Astrocyte (in vitro differentiated cells and primary cell): ENCODE data around the gene SRRT. TPM values are rescaled to one million over a fixed set of nuclear protein-coding genes. Genes with fewer than 3 reads are reported as not detected.

Experiments used
- DNase-seq: peaks from one replicate; pipeline ENCODE4 v3.0.0-alpha.2; 2010; ENCODE audit warnings: low read depth
- FAIRE-seq: peaks from 2 replicates; lab custom pipeline; 2011; peaks lifted over from hg19 to GRCh38; lab: Jason Lieb, UNC
- H2AFZ ChIP-seq: 2 replicates; pipeline ENCODE4 v1.6.0; 2012; ENCODE audit warnings: low read depth, low read length, inconsistent platforms
- H3K27ac ChIP-seq: 2 replicates; pipeline ENCODE4 v1.5.1; 2011; ENCODE audit warnings: low read depth, low read length, inconsistent platforms
- H3K27me3 ChIP-seq: 2 replicates; pipeline ENCODE4 v1.6.0; 2011; ENCODE audit warnings: low read length, inconsistent platforms; ENCODE audit not compliant: insufficient read depth
- H3K36me3 ChIP-seq: 2 replicates; pipeline ENCODE4 v1.5.1; 2011; ENCODE audit warnings: low read length, inconsistent platforms; ENCODE audit not compliant: insufficient read depth
- H3K4me1 ChIP-seq: 2 replicates; pipeline ENCODE4 v1.5.1; 2011; ENCODE audit warnings: low read length, inconsistent platforms; ENCODE audit not compliant: insufficient read depth
- H3K4me2 ChIP-seq: 2 replicates; pipeline ENCODE4 v1.6.0; 2012; ENCODE audit warnings: low read length, inconsistent platforms
- H3K4me3 ChIP-seq: 2 replicates; pipeline ENCODE4 v1.5.1; 2011; ENCODE audit warnings: low read depth, mild to moderate bottlenecking, low read length, inconsistent platforms; ENCODE audit not compliant: insufficient read depth
- H3K79me2 ChIP-seq: 2 replicates; pipeline ENCODE4 v1.6.0; 2012; ENCODE audit warnings: mild to moderate bottlenecking, low read length, inconsistent platforms; ENCODE audit not compliant: insufficient read depth
- H3K9ac ChIP-seq: 2 replicates; pipeline ENCODE4 v1.6.0; 2012; ENCODE audit warnings: mild to moderate bottlenecking, low read length, inconsistent platforms
- H3K9me3 ChIP-seq: 2 replicates; pipeline ENCODE4 v1.5.1; 2012; ENCODE audit warnings: low read depth, mild to moderate bottlenecking, low read length, inconsistent platforms; ENCODE audit not compliant: insufficient read depth
- H4K20me1 ChIP-seq: 2 replicates; pipeline ENCODE4 v1.6.0; 2012; ENCODE audit warnings: low read length, inconsistent platforms; ENCODE audit not compliant: insufficient read depth
- H3K27ac Mint-ChIP-seq: one replicate; pipeline ENCODE4 v1.8.0; 2021; ENCODE audit warnings: mild to moderate bottlenecking, mixed read lengths; ENCODE audit not compliant: unreplicated experiment
- H3K27me3 Mint-ChIP-seq: one replicate; pipeline ENCODE4 v1.8.0; 2021; ENCODE audit warnings: low read depth, mixed read lengths; ENCODE audit not compliant: unreplicated experiment
- H3K36me3 Mint-ChIP-seq: one replicate; pipeline ENCODE4 v1.8.0; 2021; ENCODE audit warnings: low read depth, mixed read lengths; ENCODE audit not compliant: unreplicated experiment
- H3K4me1 Mint-ChIP-seq: one replicate; pipeline ENCODE4 v1.8.0; 2021; ENCODE audit warnings: low read depth, mixed read lengths; ENCODE audit not compliant: unreplicated experiment
- H3K4me3 Mint-ChIP-seq: one replicate; pipeline ENCODE4 v1.8.0; 2021; ENCODE audit warnings: mild to moderate bottlenecking, moderate library complexity, mixed read lengths; ENCODE audit not compliant: unreplicated experiment
- H3K9me3 Mint-ChIP-seq: one replicate; pipeline ENCODE4 v1.8.0; 2021; ENCODE audit warnings: mild to moderate bottlenecking, mixed read lengths; ENCODE audit not compliant: unreplicated experiment
- EZH2 ChIP-seq: IDR thresholded peaks from 2 replicates; pipeline ENCODE4 v1.6.1; 2012; ENCODE audit warnings: mild to moderate bottlenecking, low read length, inconsistent platforms; ENCODE audit not compliant: insufficient read depth
- total RNA-seq: library from RNA; stranded (reverse); gene quantifications from 2 replicates; pipeline ENCODE4 v1.2.1, GENCODE V29; 2021
- TF ChIP-seq, protein P1 (sequence below): IDR thresholded peaks from 2 replicates; pipeline ENCODE4 v1.5.1; 2011; ENCODE audit warnings: low read depth, mild to moderate bottlenecking, inconsistent platforms, low read length, moderate library complexity; ENCODE audit not compliant: insufficient read depth

SRRT gene
- total RNA-seq, 1 donor from 2014 or later, result 118 TPM

DNA sequence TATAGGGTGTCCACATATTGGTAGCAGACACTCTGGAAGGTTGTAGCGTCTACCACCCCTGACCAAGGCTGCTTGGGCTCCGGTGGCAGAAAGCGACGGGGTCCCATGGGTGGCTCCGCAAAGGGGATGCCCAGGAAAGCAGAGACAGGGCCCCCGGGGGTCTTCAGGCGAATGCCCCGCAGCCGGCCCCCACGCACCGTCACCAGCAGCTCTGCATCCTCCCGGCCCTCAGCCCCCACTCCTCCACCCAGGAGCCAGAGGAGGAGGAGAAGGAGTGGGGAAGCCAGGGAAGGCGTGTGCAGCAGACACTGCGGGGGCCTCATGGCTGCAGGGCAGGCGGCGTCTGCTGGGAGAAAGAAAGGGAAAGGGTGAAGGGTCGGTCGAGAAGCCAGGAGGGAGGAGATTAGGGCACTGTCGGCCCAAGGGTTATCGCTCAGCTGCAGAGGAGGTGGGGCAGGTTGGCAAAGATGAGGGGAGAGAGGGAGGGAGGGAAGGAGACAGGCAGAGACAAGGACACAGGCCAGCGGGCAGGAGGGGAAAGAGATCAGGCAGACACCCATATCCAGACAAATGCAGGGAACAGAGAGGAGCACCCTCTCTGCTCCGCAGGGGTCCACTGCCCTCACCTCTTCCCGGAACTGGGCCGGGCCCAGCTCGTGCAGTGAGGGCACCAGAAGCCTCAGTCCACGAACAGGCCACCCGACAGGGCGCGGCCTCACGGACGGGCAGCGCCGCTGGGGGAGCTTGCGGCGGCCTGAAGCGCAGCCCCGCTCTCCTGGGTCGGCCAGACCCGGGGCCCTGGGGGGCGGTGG lies 19.2 kb downstream of the SRRT start:
- Histone ChIP-seq H2AFZ (peak overlapping the region; percentile 10), H3K4me3 (no peak overlapping the region), H3K36me3 (no peaks in the 10 kb centered on the region), H3K27me3 (peaks cover 10% of the 10 kb centered on the region), H3K4me1 (peaks cover 31% of the 10 kb centered on the region), H3K79me2 (peaks cover 4% of the 10 kb centered on the region), H3K9ac (no peak overlapping the region), H4K20me1 (no peaks in the 10 kb centered on the region), H3K27ac (no peak overlapping the region), H3K4me2 (peak overlapping the region; percentile 82), H3K9me3 (no peaks in the 10 kb centered on the region)
- Mint-ChIP-seq H3K4me1 (peaks cover 15% of the 10 kb centered on the region), H3K27ac (no peak overlapping the region), H3K9me3 (no peaks in the 10 kb centered on the region), H3K27me3 (peaks cover 16% of the 10 kb centered on the region), H3K36me3 (no peaks in the 10 kb centered on the region), H3K4me3 (peak overlapping the region; percentile 78)
- FAIRE-seq (no peak), DNase-seq (no peak)
- TF ChIP-seq EZH2, result no peak
- TF ChIP-seq, protein P1, sequence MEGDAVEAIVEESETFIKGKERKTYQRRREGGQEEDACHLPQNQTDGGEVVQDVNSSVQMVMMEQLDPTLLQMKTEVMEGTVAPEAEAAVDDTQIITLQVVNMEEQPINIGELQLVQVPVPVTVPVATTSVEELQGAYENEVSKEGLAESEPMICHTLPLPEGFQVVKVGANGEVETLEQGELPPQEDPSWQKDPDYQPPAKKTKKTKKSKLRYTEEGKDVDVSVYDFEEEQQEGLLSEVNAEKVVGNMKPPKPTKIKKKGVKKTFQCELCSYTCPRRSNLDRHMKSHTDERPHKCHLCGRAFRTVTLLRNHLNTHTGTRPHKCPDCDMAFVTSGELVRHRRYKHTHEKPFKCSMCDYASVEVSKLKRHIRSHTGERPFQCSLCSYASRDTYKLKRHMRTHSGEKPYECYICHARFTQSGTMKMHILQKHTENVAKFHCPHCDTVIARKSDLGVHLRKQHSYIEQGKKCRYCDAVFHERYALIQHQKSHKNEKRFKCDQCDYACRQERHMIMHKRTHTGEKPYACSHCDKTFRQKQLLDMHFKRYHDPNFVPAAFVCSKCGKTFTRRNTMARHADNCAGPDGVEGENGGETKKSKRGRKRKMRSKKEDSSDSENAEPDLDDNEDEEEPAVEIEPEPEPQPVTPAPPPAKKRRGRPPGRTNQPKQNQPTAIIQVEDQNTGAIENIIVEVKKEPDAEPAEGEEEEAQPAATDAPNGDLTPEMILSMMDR, result no peak

- TF ChIP-seq EZH2, result peak; percentile 80
- TF ChIP-seq, protein P1, result peak; percentile 37
- Histone ChIP-seq H3K4me3 (peak overlapping the region; percentile 49), H3K27me3 (peaks cover 10% of the 10 kb centered on the region), H3K4me2 (peak overlapping the region; percentile 82), H3K9ac (peak overlapping the region; percentile 30), H3K79me2 (no peaks in the 10 kb centered on the region), H3K36me3 (no peaks in the 10 kb centered on the region), H3K27ac (no peak overlapping the region), H2AFZ (peak overlapping the region; percentile 34), H3K9me3 (no peaks in the 10 kb centered on the region), H4K20me1 (no peaks in the 10 kb centered on the region), H3K4me1 (peaks cover 27% of the 10 kb centered on the region)
- H3K4me3 Mint-ChIP-seq, result peak overlapping the region; percentile 45
- no peaks in the 10 kb centered on the region for H3K36me3 Mint-ChIP-seq
- FAIRE-seq, result no peak
- H3K27ac Mint-ChIP-seq, result no peak overlapping the region
- no peak for DNase-seq
- H3K27me3 Mint-ChIP-seq, result peaks cover 18% of the 10 kb centered on the region
- H3K4me1 Mint-ChIP-seq, result peaks cover 15% of the 10 kb centered on the region
- no peaks in the 10 kb centered on the region for H3K9me3 Mint-ChIP-seq
These were observed 20.2 kb downstream of the SRRT start for GRCh38 chr7:100894860-100895700.
